Mucosa of descending colon (tissue), 3 donors: ENCODE measurements around the gene MARK2. TPM values are rescaled to one million over a fixed set of nuclear protein-coding genes. Genes with fewer than 3 reads are reported as not detected.
A peak's percentile ranks its signal among the peaks of the same experiment; 100 is the strongest.

Experiments
- ATAC-seq: fragments of 200-7000 bp; cut with Tn5 transposase; one replicate; pipeline ENCODE4 v1.9.1; 2020; ENCODE audit warnings: mild to moderate bottlenecking, moderate library complexity
- DNase-seq, 3 donors: peaks; one replicate each; pipeline ENCODE4 v3.0.0-alpha.2; 2020
- H3K36me3 ChIP-seq: fragments of 200-600 bp; one replicate; pipeline ENCODE4 v1.8.0; 2021; ENCODE audit warnings: low read depth, mild to moderate bottlenecking
- H3K4me1 ChIP-seq: fragments of 200-600 bp; one replicate; pipeline ENCODE4 v1.8.0; 2021; ENCODE audit warnings: low read depth, mild to moderate bottlenecking
- H3K4me3 ChIP-seq: fragments of 200-600 bp; one replicate; pipeline ENCODE4 v1.8.0; 2021; ENCODE audit warnings: mild to moderate bottlenecking
- H3K9me3 ChIP-seq: fragments of 200-600 bp; one replicate; pipeline ENCODE4 v1.8.0; 2021; ENCODE audit warnings: mild to moderate bottlenecking
- CTCF ChIP-seq: fragments of 200-600 bp; IDR thresholded peaks from one replicate; pipeline ENCODE4 v1.8.0; 2022; ENCODE audit warnings: antibody characterized with exemption, mild to moderate bottlenecking
- intact Hi-C, 2 donors: fragments of 100-400 bp; cut with DNase I in 1 of 2; cut with micrococcal nuclease in 1 of 2; formaldehyde crosslinking; loops; one replicate each; pipeline versions ENCODE4 v1.11.0 to v1.11.1; 2022; cut with DNase I, micrococcal nuclease
- total RNA-seq, 3 donors: library from RNA; stranded (reverse); fragmentation: NEBNext Ultra II Directional in 2 of 3; extraction: Animal tissue kit (Norgen Biotek cat#: 25700) in 2 of 3; gene quantifications; one replicate each; pipeline versions ENCODE4 v1.2.1 to v1.2.4, GENCODE V29; 2021 to 2023
- donor health status: DM: no; HTN: no; CAD: no; lungs with moderate emphysema.
- donor health status: DM: no; HTN: no; CAD: no.
- donor health status: DM: no; HTN: yes; CAD: no.

Gene MARK2
- total RNA-seq, 3 donors from 2014 or later, result 71.9 to 111 (median 94.5) TPM

- H3K4me1 ChIP-seq, result peaks cover 2% of the 10 kb centered on the region
These were observed 100.5 kb downstream of the MARK2 start for GRCh38 chr11:63939397-63939891.

GRCh38 chr11:63940786-63941185 lies 101.9 kb downstream of the MARK2 start:
- intact Hi-C loops, result no loop called here

More at GRCh38 chr11:63939397-63939891, 100.5 kb downstream of the MARK2 start:
- TF ChIP-seq CTCF, result no peak
- Histone ChIP-seq H3K9me3 (no peaks in the 10 kb centered on the region), H3K36me3 (no peaks in the 10 kb centered on the region), H3K4me3 (peak overlapping the region; percentile 36)
- ATAC-seq (no peak), DNase-seq (peak in 1 of 3 donors; percentile 41)
- intact Hi-C loops, result no loop called here

GRCh38 chr11:63941901-63942300 lies 103.0 kb downstream of the MARK2 start:
- DNase-seq, result no peak
- no peak overlapping the region for H3K4me3 ChIP-seq
- no peaks in the 10 kb centered on the region for H3K9me3 ChIP-seq
- peaks cover 10% of the 10 kb centered on the region for H3K4me1 ChIP-seq
- no peaks in the 10 kb centered on the region for H3K36me3 ChIP-seq
- no peak for ATAC-seq
- TF ChIP-seq CTCF, result no peak
- intact Hi-C loops, result no loop called here

More at GRCh38 chr11:63940786-63941185, 101.9 kb downstream of the MARK2 start:
- DNase-seq (no peak), ATAC-seq (no peak)
- Histone ChIP-seq H3K4me1 (peaks cover 10% of the 10 kb centered on the region), H3K36me3 (no peaks in the 10 kb centered on the region), H3K9me3 (no peaks in the 10 kb centered on the region), H3K4me3 (no peak overlapping the region)
- no peak for TF ChIP-seq CTCF

- DNase-seq, result no peak
- no peak for TF ChIP-seq CTCF
- intact Hi-C loops, result no loop called here
- no peak for ATAC-seq
- H3K9me3 ChIP-seq, result no peaks in the 10 kb centered on the region
- H3K36me3 ChIP-seq, result no peaks in the 10 kb centered on the region
- no peak overlapping the region for H3K4me3 ChIP-seq
- peaks cover 10% of the 10 kb centered on the region for H3K4me1 ChIP-seq
These were observed 103.9 kb downstream of the MARK2 start for GRCh38 chr11:63942803-63943202.

- ATAC-seq, result peak; percentile 75
- H3K4me1 ChIP-seq, result peaks cover 10% of the 10 kb centered on the region
- no peak for TF ChIP-seq CTCF
- intact Hi-C loops, result loop anchor here (2.0 to 5.0 kb wide), 2 partner anchors 108 kb away; partner anchors contain the start of gene MARK2 (in 1 of the 2)
- peak in 1 of 3 donors; percentile 36 for DNase-seq
- H3K9me3 ChIP-seq, result no peaks in the 10 kb centered on the region
- no peaks in the 10 kb centered on the region for H3K36me3 ChIP-seq
- H3K4me3 ChIP-seq, result no peak overlapping the region
These were observed 106.1 kb downstream of the MARK2 start for GRCh38 chr11:63944987-63945386.
